Measurements from ENCODE around the gene BRF1. TPM values are rescaled to one million over a fixed set of nuclear protein-coding genes. Genes with fewer than 3 reads are reported as not detected.

The BRF1 gene
- total and polyA plus RNA-seq, 2 of the 8 experiments (the other 6 are each of a cell fraction or from before 2014, with no cell fraction given), result 7.7 to 18.3 TPM

GRCh38 chr14:105333020-105333490 lies 32.3 kb upstream of the BRF1 start (continued):
- TF ChIP-seq TEAD4 (IDR thresholded peaks at IDR 0.05; ENCODE audit: low read depth, low read length) (no peak), SP2 (IDR thresholded peaks at IDR 0.05; ENCODE audit: low read length) (no peak)
